WERI-Rb-1 (cell line): ENCODE measurements around the gene GNB1.
A peak's percentile ranks its signal among the peaks of the same experiment; 100 is the strongest.

Experiments used
- DNase-seq: peaks from one replicate; pipeline ENCODE4 v3.0.0-alpha.2; 2020
- H3K27ac ChIP-seq: fragments of 250-450 bp; sonication (Bioruptor Pico); 2 replicates; pipeline ENCODE4 v1.5.1; 2020; ENCODE audit warnings: mild to moderate bottlenecking, moderate library complexity
- H3K27me3 ChIP-seq: fragments of 250-450 bp; sonication (Bioruptor Pico); 2 replicates; pipeline ENCODE4 v1.5.1; 2021; ENCODE audit warnings: mild to moderate bottlenecking, low read depth, moderate library complexity; ENCODE audit not compliant: insufficient read depth, severe bottlenecking
- H3K36me3 ChIP-seq: fragments of 250-450 bp; sonication (Bioruptor Pico); 2 replicates; pipeline ENCODE4 v1.5.1; 2020; ENCODE audit warnings: mild to moderate bottlenecking, moderate library complexity
- H3K4me3 ChIP-seq: 2 replicates; pipeline ENCODE4 v1.5.1; 2011; ENCODE audit warnings: low read depth, mild to moderate bottlenecking, control low read depth, low read length
- H3K9me3 ChIP-seq: fragments of 250-450 bp; sonication (Bioruptor Pico); 2 replicates; pipeline ENCODE4 v1.5.1; 2021; ENCODE audit warnings: mild to moderate bottlenecking, moderate library complexity; ENCODE audit not compliant: severe bottlenecking
- CTCF ChIP-seq: IDR thresholded peaks from 2 replicates; pipeline ENCODE4 v1.5.1; 2011; ENCODE audit warnings: low read depth, mild to moderate bottlenecking, control low read depth, inconsistent platforms, low read length

Gene GNB1

GRCh38 chr1:1833456-1833855 is 57.4 kb downstream of the GNB1 start:
- no peak for TF ChIP-seq CTCF
- Histone ChIP-seq H3K27ac (no peak overlapping the region), H3K4me3 (no peak overlapping the region), H3K36me3 (peaks cover 45% of the 10 kb centered on the region), H3K27me3 (no peaks in the 10 kb centered on the region), H3K9me3 (no peaks in the 10 kb centered on the region)
- DNase-seq: no peak

GRCh38 chr1:1832820-1833219 is 58.1 kb downstream of the GNB1 start:
- no peak for TF ChIP-seq CTCF
- no peaks in the 10 kb centered on the region for H3K27me3 ChIP-seq
- H3K9me3 ChIP-seq: no peaks in the 10 kb centered on the region
- H3K36me3 ChIP-seq: peaks cover 42% of the 10 kb centered on the region
- peak overlapping the region; percentile 59 for H3K27ac ChIP-seq
- DNase-seq: no peak
- no peak overlapping the region for H3K4me3 ChIP-seq

GRCh38 chr1:1832166-1832565 is 58.7 kb downstream of the GNB1 start:
- TF ChIP-seq CTCF: no peak
- H3K9me3 ChIP-seq: no peaks in the 10 kb centered on the region
- H3K27me3 ChIP-seq: no peaks in the 10 kb centered on the region
- no peak overlapping the region for H3K4me3 ChIP-seq
- H3K27ac ChIP-seq: peak overlapping the region; percentile 59
- peak; percentile 87 for DNase-seq
- peaks cover 36% of the 10 kb centered on the region for H3K36me3 ChIP-seq

GRCh38 chr1:1827089-1827848 is 63.6 kb downstream of the GNB1 start:
- Histone ChIP-seq H3K36me3 (peaks cover 44% of the 10 kb centered on the region), H3K4me3 (no peak overlapping the region), H3K27ac (peak overlapping the region; percentile 41), H3K9me3 (no peaks in the 10 kb centered on the region), H3K27me3 (no peaks in the 10 kb centered on the region)
- TF ChIP-seq CTCF: no peak
- peak; percentile 18 for DNase-seq

- Histone ChIP-seq H3K36me3 (peaks cover 48% of the 10 kb centered on the region), H3K9me3 (no peaks in the 10 kb centered on the region), H3K27me3 (no peaks in the 10 kb centered on the region), H3K4me3 (no peak overlapping the region), H3K27ac (peak overlapping the region; percentile 41)
- no peak for TF ChIP-seq CTCF
- DNase-seq: no peak
These were observed 64.4 kb downstream of the GNB1 start for GRCh38 chr1:1826356-1827088.
